Fibroblast of the aortic adventitia (primary cell): ENCODE data around the gene ZNF33A. TPM values are rescaled to one million over a fixed set of nuclear protein-coding genes. Genes with fewer than 3 reads are reported as not detected.
A peak's percentile ranks its signal among the peaks of the same experiment; 100 is the strongest.
"Not testable (repeated sequence)": the region's sequence is repeated elsewhere in the genome, so short reads cannot be mapped to it uniquely, and the experiment has no call there.

ENCODE experiments used
- DNase-seq: peaks from one replicate; pipeline ENCODE4 v3.0.0-alpha.2; 2010; ENCODE audit warnings: low read depth
- H3K4me3 ChIP-seq: 2 replicates; pipeline ENCODE4 v1.5.1; 2011; ENCODE audit warnings: low read depth, mild to moderate bottlenecking, control low read depth, low read length, moderate library complexity
- total RNA-seq: library from RNA; depleted of rRNA; stranded (reverse); fragments of >200 nt; gene quantifications from 2 replicates; pipeline ENCODE4 v1.2.3, GENCODE V29; 2012; ENCODE audit warnings: low replicate concordance
- TF ChIP-seq, protein P1 (sequence below): IDR thresholded peaks from 2 replicates; pipeline ENCODE4 v1.5.1; 2011; ENCODE audit warnings: mild to moderate bottlenecking, low read length, control low read depth, inconsistent platforms; ENCODE audit not compliant: insufficient read depth

ZNF33A gene
- total RNA-seq, 1 donor: 19.3 TPM

GRCh38 chr10:38072552-38072951, 62.1 kb downstream of the ZNF33A start:
- TF ChIP-seq, protein P1, sequence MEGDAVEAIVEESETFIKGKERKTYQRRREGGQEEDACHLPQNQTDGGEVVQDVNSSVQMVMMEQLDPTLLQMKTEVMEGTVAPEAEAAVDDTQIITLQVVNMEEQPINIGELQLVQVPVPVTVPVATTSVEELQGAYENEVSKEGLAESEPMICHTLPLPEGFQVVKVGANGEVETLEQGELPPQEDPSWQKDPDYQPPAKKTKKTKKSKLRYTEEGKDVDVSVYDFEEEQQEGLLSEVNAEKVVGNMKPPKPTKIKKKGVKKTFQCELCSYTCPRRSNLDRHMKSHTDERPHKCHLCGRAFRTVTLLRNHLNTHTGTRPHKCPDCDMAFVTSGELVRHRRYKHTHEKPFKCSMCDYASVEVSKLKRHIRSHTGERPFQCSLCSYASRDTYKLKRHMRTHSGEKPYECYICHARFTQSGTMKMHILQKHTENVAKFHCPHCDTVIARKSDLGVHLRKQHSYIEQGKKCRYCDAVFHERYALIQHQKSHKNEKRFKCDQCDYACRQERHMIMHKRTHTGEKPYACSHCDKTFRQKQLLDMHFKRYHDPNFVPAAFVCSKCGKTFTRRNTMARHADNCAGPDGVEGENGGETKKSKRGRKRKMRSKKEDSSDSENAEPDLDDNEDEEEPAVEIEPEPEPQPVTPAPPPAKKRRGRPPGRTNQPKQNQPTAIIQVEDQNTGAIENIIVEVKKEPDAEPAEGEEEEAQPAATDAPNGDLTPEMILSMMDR: no peak
- no peak for DNase-seq
- no peak overlapping the region for H3K4me3 ChIP-seq

GRCh38 chr10:38076687-38077086, 66.2 kb downstream of the ZNF33A start:
- TF ChIP-seq, protein P1: no peak
- H3K4me3 ChIP-seq: no peak overlapping the region
- DNase-seq: no peak

- DNase-seq, H3K4me3 ChIP-seq: not testable (repeated sequence)
Measured at GRCh38 chr10:38093318-38093717, 82.8 kb downstream of the ZNF33A start.

GRCh38 chr10:38093816-38094157, 83.3 kb downstream of the ZNF33A start:
- DNase-seq: no peak
- TF ChIP-seq, protein P1: no peak
- H3K4me3 ChIP-seq: peak overlapping the region; percentile 68

GRCh38 chr10:38094158-38094926, 83.9 kb downstream of the ZNF33A start, which contains the start of gene ZNF37A:
Gene ZNF37A (plus strand): TSS chr10:38094337. CDS start chr10:38096618, 2,281 bp downstream.
- peak within 1 kb of the TSS; percentile 87 for H3K4me3 ChIP-seq
- TF ChIP-seq, protein P1: no peak
- DNase-seq: peak; percentile 97

DNA sequence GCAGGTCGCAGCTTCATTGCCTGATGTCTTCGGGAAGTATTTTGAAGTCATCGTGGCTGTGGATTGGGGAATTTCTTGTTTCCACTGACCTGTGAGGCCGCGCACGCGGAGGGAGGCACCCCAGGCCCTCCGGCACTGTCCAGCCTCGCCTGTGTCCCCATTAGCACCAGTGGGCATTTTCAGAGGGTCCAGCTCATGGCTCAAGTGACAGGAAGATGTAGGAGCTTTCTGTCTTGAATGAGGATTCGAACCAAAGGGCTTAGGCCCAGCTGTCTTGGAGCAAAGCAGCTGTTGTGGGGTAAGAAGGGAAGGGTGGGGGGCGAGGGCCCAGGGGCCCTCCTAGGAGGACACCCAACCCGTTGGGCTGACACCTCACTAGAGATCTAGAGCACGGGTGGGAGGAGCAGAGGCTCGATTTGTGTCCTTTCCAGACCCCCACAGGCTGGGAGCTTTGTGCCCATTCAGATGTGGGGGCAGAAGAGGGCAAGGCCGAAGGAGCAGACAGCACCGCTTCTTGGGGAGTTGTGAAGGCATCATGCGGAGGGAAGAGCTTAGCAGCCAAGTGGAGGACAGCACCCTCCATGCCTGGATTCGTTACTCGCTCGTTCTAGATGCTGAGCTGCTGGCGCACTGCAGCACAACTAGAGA, 84.6 kb downstream of the ZNF33A start:
- TF ChIP-seq, protein P1: no peak
- H3K4me3 ChIP-seq: peak overlapping the region; percentile 87
- peak; percentile 30 for DNase-seq

- no peak for DNase-seq
- no peak overlapping the region for H3K4me3 ChIP-seq
- TF ChIP-seq, protein P1: no peak
Measured at GRCh38 chr10:38102880-38103279, 92.4 kb downstream of the ZNF33A start.
